Measurements from ENCODE around the gene GNRHR. TPM values are rescaled to one million over a fixed set of nuclear protein-coding genes. Genes with fewer than 3 reads are reported as not detected.
"Not testable (repeated sequence)": the region's sequence is repeated elsewhere in the genome, so short reads cannot be mapped to it uniquely, and the experiment has no call there.

Gene GNRHR
- total RNA-seq, 1 donor, result not detected

DNA sequence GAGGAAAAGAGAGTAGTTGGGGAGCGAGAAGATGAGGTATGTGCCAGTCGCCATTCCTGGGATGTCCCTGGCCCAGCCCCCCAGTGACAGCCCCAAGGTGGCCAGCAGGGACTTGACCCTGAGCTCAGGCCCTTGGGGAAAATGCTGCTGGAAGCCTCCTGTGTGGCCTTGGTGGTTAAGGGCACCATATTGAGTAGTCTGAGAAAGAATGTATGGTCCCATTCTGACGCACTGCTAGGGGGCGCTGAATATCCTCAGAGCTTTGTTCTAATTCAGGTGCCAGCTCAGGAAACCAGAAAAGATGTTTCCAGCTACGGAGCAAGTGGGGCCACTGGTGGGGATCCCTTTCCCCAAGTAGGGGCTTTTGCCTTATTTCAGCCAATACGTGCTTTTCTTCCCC, 39.2 kb downstream of the GNRHR start:
- no peak for DNase-seq (ENCODE audit: low read depth)
- no peak overlapping the region for H3K4me3 ChIP-seq (ENCODE audit: low read depth, low read length)
- TF ChIP-seq, protein P1, sequence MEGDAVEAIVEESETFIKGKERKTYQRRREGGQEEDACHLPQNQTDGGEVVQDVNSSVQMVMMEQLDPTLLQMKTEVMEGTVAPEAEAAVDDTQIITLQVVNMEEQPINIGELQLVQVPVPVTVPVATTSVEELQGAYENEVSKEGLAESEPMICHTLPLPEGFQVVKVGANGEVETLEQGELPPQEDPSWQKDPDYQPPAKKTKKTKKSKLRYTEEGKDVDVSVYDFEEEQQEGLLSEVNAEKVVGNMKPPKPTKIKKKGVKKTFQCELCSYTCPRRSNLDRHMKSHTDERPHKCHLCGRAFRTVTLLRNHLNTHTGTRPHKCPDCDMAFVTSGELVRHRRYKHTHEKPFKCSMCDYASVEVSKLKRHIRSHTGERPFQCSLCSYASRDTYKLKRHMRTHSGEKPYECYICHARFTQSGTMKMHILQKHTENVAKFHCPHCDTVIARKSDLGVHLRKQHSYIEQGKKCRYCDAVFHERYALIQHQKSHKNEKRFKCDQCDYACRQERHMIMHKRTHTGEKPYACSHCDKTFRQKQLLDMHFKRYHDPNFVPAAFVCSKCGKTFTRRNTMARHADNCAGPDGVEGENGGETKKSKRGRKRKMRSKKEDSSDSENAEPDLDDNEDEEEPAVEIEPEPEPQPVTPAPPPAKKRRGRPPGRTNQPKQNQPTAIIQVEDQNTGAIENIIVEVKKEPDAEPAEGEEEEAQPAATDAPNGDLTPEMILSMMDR (IDR thresholded peaks at IDR 0.05; ENCODE audit: insufficient read depth, low read length), result no peak

DNA sequence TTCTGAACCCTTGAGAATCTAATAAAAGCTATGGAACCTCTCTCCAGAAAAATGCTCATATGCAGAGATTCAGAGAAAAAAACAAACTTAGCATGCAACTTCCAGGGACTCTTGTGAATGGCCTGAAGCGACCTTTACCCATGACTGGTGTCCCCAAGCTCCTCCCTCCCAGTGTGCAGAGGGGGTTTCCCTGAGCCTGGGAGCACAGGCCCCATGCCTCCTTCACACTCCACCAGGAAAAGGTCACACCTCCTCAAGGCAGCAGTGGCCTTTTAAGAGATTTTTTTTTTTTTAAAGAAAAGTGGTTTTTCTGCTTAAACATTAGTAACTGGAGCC, 40.0 kb downstream of the GNRHR start:
- TF ChIP-seq, protein P1 (IDR thresholded peaks at IDR 0.05; ENCODE audit: insufficient read depth, low read length), result no peak
- no peak for DNase-seq (ENCODE audit: low read depth)
- H3K4me3 ChIP-seq (ENCODE audit: low read depth, low read length), result no peak overlapping the region

DNA sequence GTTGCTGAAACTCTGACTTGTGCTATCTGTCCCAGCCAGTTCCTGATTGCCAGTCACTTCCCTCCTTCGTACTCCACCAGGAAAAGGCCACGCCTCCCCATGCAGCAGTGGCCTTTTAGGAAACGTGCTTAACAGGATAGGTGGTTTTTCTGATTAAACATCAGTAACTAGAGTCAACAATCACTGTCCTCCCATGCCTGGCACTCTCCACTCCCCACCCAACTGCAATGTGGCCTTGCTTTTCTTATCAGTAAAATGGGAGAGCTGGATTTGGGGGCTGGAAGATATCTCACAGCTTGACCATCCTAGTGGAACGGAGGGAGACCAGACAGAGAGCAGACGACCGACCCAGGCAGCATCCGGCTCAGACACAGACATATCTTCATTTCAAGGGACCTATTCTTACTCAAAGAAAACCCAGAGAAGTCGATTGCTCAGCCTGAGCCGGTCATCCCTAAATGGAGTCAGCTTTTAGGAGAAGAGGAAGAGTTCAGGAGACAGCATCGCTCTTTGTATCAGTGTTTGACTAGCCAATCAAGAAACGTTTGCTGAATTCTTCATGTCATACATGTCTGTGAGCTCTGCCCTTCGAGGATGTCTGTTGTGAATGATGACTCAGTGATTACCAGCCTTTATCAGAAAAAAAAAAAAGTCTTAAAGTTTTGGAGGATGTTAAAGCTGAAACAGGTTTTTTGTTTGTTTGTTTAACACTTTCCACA, 40.5 kb downstream of the GNRHR start:
- no peak overlapping the region for H3K4me3 ChIP-seq (ENCODE audit: low read depth, low read length)
- TF ChIP-seq, protein P1 (IDR thresholded peaks at IDR 0.05; ENCODE audit: insufficient read depth, low read length), result no peak
- peak; percentile 31 for DNase-seq (ENCODE audit: low read depth)

DNA sequence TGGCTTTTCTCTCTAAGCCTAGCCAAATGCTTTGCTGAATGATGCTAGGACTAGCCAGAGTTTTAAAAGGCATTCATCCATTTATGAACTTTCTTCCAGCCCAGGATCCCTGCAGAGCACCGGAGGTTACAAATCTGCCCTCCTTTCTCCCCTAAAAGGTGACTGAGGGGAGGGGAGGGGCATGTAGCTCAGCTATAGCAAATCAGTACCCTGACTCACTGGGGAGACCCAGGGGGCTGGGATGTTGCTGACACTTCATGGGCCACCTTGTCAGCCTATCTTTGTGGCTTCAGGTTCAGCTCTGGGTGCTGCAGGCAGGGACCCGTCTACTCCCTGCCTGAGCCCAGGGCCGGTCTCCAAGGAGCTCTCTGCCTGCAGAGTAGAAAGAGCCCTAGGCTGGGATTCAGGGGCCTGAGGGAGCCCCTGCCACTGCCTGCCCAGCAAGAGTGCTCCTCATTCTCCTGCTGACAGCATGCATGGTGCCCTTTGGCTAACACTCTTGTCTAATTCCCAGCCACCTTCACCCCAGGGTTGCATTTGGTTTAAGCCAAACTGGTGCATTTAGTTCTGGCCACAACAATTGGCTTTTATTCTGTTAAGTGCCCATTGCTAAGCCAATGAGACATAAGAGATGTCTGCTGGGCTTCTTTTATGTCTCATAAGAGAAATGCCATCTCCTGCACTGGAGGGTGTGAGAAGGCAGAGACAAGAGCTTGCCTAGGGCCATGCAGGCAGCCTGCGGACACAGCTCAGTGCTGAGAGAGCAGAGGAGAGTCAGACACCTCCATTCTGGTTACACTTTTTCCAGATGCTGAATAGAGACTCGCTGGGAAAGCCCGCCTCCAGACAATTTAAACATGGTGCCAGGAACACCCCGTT, 41.3 kb downstream of the GNRHR start:
- DNase-seq (ENCODE audit: low read depth), result no peak
- TF ChIP-seq, protein P1 (IDR thresholded peaks at IDR 0.05; ENCODE audit: insufficient read depth, low read length), result no peak
- no peak overlapping the region for H3K4me3 ChIP-seq (ENCODE audit: low read depth, low read length)

DNA sequence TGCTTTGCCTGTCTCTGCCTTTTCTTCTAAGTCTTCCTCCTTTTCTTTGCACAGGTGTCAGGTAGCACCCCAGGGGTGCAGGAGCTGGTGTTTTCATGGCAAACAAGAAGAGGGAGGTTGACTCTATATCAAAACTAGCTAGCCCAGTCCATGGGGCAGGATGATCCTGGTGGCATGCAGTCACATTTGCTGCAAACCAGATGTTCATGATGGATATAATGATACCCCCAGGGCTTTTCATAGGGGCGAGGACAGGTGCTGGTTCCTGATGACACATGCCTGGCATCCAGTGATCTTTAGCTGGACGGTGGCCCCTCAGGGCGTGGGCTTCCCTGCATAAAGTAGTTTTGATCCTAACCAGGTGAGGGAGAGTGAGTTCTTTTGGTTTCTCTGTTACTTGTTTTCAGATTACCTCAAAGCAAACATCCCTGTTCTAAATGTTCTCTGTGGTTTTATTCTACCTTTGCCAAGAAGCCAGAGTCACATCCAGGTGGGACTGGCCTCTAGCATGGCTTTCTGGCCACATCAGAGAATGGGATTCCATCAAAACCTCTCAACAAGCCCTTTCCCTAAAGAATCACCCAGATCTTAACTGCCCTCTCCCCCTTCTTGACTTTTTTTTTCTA, 42.1 kb downstream of the GNRHR start:
- no peak overlapping the region for H3K4me3 ChIP-seq (ENCODE audit: low read depth, low read length)
- TF ChIP-seq, protein P1 (IDR thresholded peaks at IDR 0.05; ENCODE audit: insufficient read depth, low read length), result no peak
- no peak for DNase-seq (ENCODE audit: low read depth)

DNA sequence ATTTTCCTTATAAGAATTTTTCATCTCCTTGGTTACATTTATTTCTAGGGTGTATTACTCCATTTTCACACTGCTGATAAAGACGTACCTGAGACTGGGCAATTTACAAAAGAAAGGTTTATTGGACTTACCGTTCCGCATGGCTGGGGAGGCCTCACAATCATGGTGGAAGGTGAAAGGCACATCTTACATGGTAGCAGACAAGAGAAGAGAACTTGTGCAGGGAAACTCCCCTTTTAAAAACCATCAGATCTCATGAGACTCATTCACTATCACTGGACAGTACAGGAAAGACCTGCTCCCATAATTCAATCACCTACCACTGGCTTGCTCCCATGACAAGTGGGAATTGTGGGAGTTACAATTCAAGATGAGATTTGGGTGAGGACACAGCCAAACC, 47.5 kb downstream of the GNRHR start:
- DNase-seq (ENCODE audit: low read depth); H3K4me3 ChIP-seq (ENCODE audit: low read depth, low read length): not testable (repeated sequence)

DNA sequence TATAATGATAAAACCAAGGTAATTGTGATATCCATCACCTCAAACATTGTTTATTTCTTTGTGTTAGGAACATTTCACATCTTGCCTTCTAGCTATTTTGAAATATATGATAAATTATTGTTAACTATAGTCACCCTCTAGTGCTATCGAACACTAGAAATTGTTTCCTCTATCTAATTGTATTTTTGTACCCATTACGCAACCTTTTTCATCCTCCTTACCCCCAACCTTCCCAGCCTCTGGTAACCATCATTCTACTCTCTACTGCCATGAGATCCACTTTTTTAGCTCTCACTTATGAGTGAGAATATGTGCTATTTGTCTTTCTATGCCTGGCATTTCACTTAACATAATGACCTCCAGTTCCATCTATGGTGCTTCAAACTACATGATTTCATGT, 49.3 kb downstream of the GNRHR start:
- TF ChIP-seq, protein P1 (IDR thresholded peaks at IDR 0.05; ENCODE audit: insufficient read depth, low read length), result no peak
- H3K4me3 ChIP-seq (ENCODE audit: low read depth, low read length), result no peak overlapping the region
- DNase-seq (ENCODE audit: low read depth), result no peak
